HG02981 (cell line): ENCODE measurements around the gene ZNF648.
"Not testable (repeated sequence)": the region's sequence is repeated elsewhere in the genome, so short reads cannot be mapped to it uniquely, and the experiment has no call there.

ENCODE experiments used
- ATAC-seq: cut with Tn5 transposase; IDR thresholded peaks from one replicate; pipeline ENCODE4 v1.9.1; 2021; ENCODE audit warnings: mild to moderate bottlenecking, moderate library complexity; ENCODE audit not compliant: unreplicated experiment

ZNF648 gene

DNA sequence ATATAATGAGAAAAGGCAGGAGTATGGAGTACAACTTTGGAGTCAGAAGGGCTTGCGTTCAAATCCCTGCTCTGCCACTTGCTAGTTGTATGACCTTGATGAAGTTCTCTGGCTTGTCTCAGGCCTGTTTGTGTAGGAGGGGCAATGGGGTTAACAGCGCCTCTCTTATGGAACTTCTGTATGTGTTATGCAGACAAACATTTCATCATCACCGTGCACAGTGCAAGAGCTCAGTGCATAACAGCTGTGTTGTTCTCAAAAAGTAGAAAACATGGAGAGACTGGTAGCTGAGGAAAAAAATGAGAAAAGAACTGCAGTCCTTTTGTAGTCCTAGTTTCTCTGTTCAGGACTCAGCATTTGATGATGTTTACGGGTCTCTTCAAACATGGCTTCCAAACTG lies 10.4 kb upstream of the ZNF648 start:
- no peak for ATAC-seq

DNA sequence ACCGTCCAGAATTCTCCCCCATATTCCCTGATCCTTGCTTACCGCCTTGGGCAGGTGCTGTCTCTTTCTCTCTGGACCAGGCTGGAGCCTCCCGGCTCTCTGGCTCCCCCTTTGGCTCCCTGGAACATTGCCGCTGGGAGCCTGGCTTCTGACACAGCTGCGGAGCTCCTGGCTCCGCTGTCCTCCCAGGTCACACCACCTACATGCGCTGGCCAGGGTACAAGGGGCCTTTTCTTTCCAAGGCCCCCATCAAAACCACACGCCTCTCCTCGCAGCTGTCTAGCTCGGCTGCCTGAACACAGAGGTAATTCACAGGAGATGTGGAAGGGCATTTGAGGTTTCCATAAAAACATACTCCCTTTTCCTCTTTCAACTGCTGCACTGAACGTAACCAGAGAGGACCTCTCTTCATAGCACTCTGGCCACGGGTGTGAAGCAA lies 7.5 kb upstream of the ZNF648 start:
- ATAC-seq: peak; percentile 91

DNA sequence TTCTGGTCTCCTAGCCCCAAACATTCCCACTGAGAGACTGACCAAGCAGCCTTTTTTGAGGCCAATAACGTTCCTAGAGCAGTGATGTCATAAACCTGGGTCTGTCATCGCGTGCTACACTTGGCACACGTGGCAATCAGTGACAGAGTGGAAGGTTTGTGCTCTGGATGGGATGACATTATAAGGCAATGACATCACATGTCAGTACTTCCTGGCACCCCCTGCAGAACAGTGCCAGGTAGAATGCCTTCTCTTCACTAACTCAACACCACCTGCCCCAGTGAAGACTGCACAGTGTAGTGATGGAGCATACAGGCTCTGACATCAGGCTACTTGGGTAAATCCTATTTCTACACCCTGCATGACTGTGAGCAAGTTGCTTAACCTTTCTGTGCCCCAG lies 5.4 kb upstream of the ZNF648 start:
- ATAC-seq: no peak

DNA sequence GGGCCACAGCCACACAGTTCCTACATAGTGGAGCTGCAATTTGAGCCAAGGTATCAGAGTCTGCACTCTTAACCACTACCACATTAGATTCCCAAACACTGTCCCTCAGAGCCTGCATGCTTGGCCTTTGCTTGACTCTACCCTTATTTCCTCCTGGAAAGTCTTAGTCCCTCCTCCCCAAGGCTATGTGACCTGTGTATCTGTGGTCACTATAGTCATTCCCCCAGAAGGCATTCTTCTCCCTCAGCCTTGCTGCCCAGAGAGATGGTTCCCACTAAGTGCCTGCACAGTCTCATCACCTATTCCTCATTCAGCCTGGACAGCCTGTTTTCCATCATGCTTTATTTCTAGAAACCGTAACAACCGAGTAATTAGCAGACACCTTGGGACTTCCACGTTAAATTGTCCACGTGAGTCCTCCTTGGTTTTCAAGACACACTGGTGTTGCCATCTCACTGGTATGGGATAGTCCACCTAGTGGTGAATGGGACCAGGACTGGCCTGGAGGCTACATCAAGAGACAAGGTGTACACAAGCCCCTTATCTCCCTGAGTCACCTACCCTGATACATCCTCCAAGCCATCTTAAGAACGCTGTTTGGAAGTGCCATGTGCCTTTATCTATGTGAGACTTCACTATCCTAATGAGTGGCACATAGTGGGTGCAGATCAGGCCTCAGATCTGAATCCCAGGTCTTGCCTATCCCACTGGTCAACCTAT lies 3.8 kb upstream of the ZNF648 start:
- ATAC-seq: no peak

DNA sequence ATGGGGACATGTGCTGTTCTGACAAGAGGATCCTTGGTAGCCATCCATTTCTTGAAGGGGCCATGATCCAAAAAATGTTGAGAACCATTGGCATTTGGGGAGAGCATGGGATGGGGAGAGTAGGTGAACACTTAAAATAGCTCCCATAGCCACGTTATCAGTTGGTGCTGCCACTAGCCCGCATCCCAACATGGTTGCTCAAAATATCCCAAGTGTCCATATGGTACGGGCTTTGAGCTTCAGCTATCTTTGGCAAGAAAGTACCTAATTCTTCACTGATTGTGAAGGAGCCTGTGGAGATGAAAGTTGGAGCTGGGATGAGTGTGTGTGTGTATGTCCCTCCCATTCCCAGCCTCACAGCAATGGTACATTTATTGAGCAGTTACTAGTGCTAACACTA lies 3.1 kb upstream of the ZNF648 start:
- no peak for ATAC-seq

DNA sequence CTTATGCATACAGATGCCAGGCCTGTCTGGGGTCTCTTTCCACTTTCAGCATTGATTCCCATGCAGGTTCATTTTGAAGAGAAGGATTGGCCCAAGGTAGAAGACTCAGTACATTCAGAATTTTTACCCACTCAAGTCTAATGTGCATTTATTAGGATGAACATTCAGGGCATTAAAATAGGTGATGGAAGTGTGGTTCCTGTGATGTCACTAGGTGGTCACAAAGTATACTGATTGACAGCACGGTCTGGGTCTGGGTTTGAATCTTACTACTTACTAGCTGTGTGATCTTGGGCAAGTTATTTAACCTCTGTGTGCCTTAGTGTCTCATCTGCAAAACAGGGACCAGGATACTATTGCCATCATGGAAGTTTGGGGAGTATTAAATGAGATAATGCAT lies 711 bp upstream of the ZNF648 start:
- no peak for ATAC-seq

DNA sequence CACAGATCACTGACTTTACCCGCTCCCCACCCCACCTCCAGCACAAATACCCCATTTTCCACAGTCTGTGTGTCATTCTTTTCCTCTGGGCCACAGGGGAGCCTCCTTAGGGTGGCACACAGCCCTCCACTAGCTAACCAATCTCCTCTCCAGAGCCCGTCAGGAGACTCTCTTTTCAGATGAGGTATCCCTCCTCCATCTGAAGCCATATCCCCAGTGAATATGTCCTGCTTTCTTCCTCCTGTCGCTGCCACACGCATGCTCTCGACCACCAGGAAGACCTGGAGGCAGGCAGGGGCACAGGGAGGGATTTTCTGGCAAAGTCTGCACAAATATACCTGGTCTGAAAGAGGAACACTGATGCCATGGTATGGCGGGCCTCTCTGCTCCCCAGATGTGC lies 635 bp downstream of the ZNF648 start:
- no peak for ATAC-seq

DNA sequence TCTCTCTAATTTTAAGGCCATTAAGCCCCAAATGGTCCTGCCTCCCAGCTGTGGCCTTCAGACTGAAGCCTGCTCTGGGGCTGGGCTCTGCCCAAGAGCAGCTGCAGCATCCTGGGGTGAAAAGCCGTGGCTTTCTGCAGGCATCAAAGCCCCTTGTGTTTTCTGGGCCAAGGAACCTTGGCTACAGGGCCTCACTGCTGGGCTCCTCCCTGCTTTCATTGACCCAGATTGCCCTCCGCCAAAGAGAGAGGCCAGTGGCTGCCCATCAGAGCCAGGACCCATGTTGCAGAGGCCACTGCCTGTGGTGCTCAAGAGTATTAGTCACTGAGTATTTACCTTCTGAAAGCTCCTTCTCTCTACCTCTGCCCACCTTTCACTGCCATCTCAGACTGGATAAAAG lies 1.6 kb downstream of the ZNF648 start:
- ATAC-seq: no peak

DNA sequence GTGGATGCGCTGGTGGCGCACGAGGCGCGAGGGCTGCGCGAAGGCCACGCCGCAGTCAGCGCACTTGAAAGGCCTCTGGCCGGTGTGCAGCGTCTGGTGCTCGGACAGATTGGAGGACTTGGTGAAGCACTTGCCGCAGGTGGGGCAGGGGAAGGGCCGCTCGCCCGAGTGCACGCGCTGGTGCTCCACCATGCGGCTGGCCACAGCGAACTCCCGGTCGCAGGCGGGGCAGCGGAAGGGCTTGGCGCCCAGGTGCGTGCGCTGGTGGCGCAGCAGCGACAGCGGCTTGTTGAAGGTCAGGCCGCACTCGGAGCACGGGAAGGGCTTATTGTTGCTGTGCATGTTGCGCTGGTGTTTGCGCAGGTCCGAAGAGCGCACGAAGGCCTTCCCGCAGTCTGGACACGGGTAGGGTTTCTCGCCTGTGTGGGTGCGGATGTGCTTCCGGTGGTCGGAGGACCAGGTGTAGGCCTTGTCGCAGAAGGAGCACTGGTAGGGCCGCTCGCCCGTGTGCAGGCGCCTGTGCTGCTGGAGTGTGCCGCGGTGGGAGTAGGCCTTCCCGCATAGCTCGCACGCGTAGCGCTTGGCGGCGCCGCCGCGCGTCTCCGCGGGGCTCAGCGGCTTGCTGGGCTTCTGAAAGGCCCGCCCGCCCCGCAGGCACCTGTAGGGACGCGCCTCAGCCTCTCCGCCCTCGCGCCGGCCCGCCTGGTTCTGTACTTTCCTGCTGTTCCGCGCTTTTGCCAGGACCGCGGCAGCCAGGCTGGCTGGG lies 4.7 kb downstream of the ZNF648 start:
- no peak for ATAC-seq

DNA sequence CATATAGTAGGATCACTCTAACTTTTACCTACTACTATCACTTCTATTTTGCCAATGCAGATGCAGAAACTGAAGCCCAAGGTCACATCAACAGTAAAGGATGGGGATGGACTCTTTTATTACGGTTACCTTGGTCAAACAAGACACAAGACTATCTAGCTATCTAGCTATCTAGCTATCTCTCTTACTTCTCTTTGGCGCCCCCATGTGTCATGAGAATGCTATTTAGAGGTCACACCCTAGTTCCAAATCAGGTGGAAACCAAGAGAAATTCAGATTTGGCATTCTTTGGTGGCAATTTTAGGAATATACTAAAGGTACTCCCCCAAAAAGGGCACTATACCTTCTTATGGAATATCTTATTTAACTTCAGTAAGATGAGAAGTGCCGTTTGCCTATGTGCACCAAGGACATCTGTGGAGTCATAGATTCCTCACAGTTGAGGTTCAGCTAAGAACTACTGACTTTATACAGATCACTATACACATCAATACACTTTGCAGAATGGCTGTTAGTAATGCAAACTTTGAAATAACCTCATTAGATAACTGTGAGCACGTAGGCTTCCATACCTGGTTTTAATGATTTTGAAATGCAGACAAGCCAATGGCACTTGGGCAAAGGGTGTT lies 6.7 kb downstream of the ZNF648 start:
- no peak for ATAC-seq

DNA sequence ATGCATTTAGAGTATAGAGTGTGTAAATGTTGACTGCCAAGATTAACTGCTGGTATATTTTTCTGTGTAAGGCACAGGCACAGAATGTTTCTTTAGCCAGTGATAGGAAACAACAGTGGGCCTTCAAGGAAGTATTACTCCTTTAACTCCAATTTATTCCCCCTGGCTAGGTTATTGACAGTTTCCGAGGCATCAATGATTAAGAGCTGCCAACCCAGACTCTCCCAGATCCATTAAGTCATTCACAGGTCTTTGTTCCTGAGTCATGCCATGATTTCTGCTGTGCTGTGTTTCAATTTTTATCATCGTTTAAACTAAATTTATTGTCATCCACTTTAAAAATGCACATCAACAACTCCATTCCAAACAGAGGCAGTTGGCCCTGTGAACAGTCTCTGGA lies 9.2 kb downstream of the ZNF648 start:
- ATAC-seq: no peak

DNA sequence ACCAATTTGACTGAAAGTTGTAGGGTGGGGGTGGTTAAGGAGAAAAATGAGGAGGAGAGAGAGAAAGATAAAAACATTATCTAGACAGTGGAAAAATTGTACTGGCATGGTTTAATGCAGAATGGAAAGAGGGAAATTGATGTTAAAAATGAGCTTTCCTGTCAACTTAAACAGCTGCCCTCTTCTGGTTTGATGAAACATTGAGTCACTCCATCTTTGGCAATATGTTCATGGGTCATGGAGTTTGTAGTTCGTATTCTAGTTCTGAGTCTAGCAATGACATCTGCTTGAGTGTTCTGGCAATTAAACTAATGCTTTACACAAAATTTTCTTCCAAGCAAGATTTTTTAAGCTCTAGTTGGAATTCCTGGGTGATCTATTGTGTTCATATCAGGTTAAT lies 9.6 kb downstream of the ZNF648 start:
- ATAC-seq: no peak

DNA sequence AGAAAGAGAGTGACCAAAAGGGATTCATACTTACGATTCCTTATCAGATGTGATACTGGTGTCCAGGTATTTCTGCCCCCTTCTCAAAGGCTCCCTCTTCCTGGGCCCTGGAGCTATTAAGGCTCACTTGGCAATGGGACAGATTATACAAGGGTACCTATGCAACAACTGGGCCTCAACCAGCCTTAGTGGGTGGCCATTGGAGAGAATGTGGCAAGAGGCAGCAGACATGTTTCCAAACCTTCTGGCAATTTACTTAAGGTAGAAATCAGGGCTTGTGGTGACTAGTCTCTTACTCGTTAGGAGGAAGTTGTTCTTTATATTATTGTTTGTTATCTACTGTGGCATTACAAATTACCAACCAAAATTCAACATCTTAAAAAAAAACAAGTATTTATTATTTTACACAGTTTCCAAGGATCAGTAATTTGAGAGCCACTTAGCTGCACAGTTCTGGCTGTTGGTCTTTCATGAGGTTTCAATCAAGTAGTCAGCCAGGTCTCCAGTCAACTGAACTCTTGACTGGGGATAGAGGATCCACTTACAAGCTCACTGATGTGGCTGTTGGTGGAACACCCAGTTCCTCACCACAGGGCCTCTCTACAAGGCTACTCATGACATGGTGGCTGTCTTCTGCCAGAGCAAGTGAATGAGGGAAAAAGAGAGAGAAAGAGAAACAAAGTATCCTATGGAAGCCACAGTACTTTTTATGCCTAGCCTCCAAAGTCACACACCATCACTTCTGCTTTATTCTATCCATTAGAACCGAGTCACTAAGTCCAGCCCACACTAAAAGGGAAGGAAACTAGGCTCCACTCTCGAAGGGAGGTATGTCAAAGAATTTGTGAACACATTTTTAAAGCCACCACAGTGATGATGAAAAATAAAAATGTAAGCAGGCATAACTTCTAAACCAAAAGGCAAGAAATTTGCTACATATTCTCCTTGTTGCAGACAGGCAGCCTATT lies 10.7 kb downstream of the ZNF648 start:
- ATAC-seq: no peak

DNA sequence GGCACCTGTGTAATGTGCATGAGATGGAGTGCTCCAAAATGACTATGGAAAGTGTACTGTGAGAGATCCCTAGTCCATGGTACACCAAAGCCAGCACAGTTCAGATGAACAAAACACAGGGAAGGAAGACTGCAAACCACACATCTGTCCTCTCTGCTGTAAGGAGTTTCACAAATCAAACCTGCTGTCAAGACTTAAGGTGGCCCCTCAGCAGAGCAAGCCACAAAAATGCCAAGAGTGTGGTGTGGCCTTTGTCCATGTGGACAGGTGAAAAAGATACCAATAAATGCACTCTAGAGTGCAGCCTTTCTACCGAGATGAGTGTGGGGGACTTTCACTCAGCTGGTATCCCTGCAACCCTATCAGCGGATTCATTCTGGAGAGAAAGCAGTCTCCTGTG lies 12.9 kb downstream of the ZNF648 start:
- no peak for ATAC-seq

DNA sequence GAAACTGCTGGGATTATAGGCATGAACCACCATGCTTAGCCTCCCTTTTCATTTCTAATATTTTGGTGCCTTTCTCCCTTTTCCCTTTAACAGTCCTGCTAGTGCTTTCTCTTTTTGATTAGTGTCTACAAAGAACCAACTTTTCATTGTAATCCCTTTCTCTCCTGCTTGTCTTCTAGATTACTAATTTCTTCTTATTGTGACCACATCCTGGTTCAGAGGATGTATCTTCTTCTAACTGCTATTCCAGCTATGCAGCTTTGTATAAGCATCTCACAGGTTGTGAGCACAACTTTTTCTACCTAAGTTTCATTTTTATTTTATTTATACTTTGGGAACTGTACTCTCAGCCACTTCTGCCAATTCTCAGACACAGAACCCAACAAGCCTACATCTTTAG lies 14.7 kb downstream of the ZNF648 start:
- ATAC-seq: no peak

DNA sequence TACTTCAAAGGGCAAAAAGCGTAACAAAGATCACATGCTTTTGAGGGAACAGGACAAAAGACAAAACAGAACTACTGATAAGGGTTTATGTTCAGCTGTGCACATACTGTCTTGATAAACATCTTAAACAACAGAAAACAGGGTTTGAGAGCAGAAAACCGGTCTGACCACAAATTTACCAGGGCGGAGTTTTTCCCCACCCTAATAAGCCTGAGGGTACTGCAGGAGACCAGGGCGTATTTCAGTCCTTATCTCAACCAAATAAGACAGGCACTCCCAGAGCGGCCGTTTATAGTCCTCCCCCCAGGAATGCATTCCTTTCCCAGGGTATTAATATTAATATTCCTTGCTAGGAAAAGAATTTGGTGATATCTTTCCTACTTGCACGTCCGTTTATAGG lies 16.0 kb downstream of the ZNF648 start:
- ATAC-seq: not testable (repeated sequence)

DNA sequence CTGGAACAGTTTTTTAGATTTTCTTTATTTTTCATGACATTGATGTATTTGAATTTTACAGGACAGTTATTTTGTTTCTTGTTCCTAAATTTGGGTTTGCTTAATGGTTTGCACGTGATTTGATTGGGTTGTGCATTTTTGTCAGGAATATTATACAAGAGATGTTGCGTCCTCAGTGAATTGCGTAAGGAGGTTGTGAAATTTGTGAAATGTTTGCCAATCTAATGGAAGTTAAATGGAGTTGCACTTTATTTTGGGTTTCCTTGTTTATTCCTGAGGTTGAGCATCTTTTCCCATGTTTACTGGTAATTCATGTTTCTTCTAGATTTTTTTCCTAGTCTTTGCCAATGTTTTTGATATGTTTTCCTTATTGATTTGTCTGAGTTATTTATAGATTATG lies 19.9 kb downstream of the ZNF648 start:
- no peak for ATAC-seq

DNA sequence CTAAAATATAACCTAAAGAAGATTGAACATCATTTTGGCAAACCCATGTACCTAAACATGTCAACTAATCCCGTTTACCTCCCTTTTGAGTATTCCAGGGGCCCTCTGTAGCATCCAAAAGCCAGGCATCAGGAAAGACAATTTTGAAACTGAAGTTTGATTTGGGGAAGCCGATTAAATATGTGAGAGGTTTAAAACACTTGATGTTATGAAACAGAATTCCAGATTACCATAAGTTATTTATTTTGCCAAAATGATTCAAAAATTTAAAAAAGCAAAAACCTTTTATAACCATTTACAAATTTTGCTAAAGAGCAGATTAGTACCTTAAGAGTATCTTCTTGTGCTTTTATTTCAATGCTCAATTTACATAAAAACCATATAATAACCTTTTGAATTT lies 23.3 kb downstream of the ZNF648 start:
- ATAC-seq: no peak

DNA sequence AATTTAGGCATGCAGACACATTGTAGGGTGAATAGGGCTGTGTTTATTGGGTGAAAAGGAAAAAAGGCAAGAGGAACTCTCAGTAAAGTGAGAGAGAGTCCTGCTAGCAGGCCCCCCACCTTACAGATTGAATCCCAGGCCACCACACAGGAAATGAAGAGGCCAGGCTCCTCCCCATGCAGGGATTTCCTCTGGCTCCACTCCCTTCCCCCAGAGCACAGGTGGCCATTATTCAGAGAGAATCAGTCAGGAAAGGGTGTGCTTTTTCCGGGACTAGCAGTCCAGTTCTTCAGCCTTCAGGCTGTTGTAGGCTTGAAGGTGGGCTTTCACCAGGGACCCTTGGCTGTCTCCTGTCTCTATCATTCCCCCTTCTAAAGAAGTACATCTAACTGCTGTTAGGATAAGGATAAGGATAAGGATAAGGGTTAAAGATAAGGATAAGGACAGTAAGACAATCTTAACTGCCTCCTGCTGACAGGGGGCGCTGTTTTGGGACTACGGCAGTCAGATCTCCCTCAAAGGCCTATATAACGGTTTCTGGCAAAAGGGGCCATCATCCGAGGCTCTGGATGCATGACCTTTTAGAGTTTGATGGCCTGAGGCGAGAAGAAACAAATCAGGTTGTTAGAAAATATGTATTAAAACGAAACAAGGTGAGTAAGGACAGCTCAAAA lies 26.3 kb downstream of the ZNF648 start:
- ATAC-seq: no peak

DNA sequence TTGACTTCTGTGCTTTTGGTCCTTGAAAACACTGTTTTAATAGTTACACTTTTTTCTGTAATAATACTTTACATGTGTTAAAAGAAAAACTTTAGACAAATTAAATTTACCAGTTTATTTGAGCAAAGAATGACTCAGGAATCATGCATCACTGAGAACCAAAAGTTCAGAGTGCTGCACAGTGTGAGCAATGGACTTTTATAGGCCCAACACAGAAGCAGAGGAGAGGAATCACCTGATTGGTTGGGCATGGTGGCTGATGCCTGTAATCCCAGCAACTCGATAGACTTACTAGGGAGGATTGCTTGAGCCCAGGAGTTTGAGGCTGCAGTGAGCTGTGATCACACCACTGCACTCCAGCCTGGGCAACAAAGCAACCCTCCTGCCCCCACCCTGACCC lies 29.3 kb downstream of the ZNF648 start:
- no peak for ATAC-seq
